ENCODE results near the gene LTBP1.

GRCh38 chr2:33000986-33001385 is 54.2 kb downstream of the LTBP1 start:
- TF ChIP-seq, protein P1, sequence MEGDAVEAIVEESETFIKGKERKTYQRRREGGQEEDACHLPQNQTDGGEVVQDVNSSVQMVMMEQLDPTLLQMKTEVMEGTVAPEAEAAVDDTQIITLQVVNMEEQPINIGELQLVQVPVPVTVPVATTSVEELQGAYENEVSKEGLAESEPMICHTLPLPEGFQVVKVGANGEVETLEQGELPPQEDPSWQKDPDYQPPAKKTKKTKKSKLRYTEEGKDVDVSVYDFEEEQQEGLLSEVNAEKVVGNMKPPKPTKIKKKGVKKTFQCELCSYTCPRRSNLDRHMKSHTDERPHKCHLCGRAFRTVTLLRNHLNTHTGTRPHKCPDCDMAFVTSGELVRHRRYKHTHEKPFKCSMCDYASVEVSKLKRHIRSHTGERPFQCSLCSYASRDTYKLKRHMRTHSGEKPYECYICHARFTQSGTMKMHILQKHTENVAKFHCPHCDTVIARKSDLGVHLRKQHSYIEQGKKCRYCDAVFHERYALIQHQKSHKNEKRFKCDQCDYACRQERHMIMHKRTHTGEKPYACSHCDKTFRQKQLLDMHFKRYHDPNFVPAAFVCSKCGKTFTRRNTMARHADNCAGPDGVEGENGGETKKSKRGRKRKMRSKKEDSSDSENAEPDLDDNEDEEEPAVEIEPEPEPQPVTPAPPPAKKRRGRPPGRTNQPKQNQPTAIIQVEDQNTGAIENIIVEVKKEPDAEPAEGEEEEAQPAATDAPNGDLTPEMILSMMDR (conservative IDR thresholded peaks at IDR 0.05), result no peak
- no peak for TF ChIP-seq EZH2 (IDR thresholded peaks at IDR 0.05; ENCODE audit: low read depth)
